HG02943 (cell line): ENCODE data around the gene FHDC1.

Source experiments
- ATAC-seq: cut with Tn5 transposase; IDR thresholded peaks from one replicate; pipeline ENCODE4 v1.9.1; 2021; ENCODE audit warnings: mild to moderate bottlenecking, low read depth, moderate library complexity; ENCODE audit not compliant: unreplicated experiment

The FHDC1 gene

GRCh38 chr4:153025406-153025805, 89.3 kb downstream of the FHDC1 start:
- ATAC-seq = no peak

GRCh38 chr4:153026591-153027346, 90.6 kb downstream of the FHDC1 start:
- no peak for ATAC-seq

DNA sequence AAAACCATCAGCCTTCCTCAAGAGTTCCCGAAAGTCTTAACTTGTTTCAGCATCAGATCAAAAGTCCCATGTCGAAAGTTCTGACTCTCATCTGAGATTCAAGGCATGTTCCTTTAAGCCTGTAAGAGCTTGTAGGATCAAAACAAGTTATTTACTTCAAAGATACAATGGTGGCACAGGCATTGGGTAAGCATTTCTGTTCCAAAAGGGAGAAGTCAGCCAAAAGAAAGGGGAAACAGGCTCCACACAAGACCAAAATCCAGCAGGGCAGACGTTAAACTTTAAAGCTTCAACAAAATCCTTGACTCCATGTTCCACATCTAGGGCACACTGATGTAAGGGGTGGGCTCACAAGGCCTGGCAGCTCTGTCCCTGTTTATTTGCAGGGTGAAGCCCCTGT, 91.7 kb downstream of the FHDC1 start:
- no peak for ATAC-seq

- ATAC-seq = no peak
These were observed 92.4 kb downstream of the FHDC1 start for GRCh38 chr4:153028535-153028934.
